ENCODE data around the gene CHAC1. TPM values are rescaled to one million over a fixed set of nuclear protein-coding genes. Genes with fewer than 3 reads are reported as not detected.

CHAC1 gene
- total RNA-seq, 1 donor from 2014 or later, result 45.6 TPM

DNA sequence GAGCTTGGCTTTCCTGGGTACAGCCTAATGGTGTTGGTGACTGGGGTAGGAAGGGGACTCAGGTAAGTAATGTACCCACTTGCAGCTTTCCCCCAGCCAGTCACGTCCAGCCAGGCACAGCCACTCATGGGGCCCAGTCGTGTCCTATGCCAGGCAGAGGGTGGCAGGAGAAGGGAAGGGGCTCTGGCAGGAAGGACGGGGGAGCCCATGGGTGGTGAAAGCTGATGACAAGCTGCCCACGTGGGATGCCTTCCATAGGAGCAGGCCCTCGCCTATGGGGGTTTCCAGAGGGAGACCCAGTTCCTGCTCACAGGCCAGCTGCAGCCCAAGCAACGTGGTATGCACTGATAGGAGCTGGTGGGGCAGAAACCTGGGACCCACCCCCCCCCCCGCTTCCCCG lies 10.7 kb downstream of the CHAC1 start:
- peaks cover 3% of the 10 kb centered on the region for H3K27me3 Mint-ChIP-seq (ENCODE audit: unreplicated experiment)
- H3K9me3 Mint-ChIP-seq (ENCODE audit: unreplicated experiment), result peaks cover 4% of the 10 kb centered on the region
- H3K4me1 Mint-ChIP-seq (ENCODE audit: low read depth, unreplicated experiment), result peaks cover 14% of the 10 kb centered on the region
- no peak overlapping the region for H3K27ac Mint-ChIP-seq (ENCODE audit: unreplicated experiment)
- peaks cover 5% of the 10 kb centered on the region for H3K36me3 Mint-ChIP-seq (ENCODE audit: unreplicated experiment)
- DNase-seq, result no peak
- H3K4me3 Mint-ChIP-seq (ENCODE audit: unreplicated experiment), result no peak overlapping the region
- TF ChIP-seq, protein P1, sequence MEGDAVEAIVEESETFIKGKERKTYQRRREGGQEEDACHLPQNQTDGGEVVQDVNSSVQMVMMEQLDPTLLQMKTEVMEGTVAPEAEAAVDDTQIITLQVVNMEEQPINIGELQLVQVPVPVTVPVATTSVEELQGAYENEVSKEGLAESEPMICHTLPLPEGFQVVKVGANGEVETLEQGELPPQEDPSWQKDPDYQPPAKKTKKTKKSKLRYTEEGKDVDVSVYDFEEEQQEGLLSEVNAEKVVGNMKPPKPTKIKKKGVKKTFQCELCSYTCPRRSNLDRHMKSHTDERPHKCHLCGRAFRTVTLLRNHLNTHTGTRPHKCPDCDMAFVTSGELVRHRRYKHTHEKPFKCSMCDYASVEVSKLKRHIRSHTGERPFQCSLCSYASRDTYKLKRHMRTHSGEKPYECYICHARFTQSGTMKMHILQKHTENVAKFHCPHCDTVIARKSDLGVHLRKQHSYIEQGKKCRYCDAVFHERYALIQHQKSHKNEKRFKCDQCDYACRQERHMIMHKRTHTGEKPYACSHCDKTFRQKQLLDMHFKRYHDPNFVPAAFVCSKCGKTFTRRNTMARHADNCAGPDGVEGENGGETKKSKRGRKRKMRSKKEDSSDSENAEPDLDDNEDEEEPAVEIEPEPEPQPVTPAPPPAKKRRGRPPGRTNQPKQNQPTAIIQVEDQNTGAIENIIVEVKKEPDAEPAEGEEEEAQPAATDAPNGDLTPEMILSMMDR (IDR thresholded peaks at IDR 0.05; ENCODE audit: partially characterized antibody, unreplicated experiment), result no peak

DNA sequence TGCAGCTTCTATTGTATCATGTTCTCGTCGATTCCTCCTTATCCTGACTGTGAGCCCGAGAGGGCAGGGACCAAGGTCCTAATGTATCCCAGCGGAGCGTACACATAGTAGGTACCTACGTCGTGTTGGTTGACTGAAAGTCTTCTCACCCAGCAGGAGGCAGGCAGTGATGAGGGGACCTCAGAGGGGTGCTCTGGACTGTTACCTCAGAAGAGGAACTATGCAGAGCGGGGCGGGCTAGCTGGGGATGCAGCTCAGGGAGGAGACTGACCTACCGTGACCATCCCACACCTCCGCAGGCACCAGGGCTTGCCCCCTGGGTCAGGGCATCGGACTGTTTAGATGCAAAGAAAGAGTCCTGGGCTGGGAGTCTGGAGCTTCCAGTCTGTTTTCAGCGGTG lies 11.4 kb downstream of the CHAC1 start:
- DNase-seq, result no peak
- H3K9me3 Mint-ChIP-seq (ENCODE audit: unreplicated experiment), result peaks cover 4% of the 10 kb centered on the region
- TF ChIP-seq, protein P1 (IDR thresholded peaks at IDR 0.05; ENCODE audit: partially characterized antibody, unreplicated experiment), result no peak
- H3K4me3 Mint-ChIP-seq (ENCODE audit: unreplicated experiment), result no peak overlapping the region
- peaks cover 3% of the 10 kb centered on the region for H3K27me3 Mint-ChIP-seq (ENCODE audit: unreplicated experiment)
- peaks cover 14% of the 10 kb centered on the region for H3K4me1 Mint-ChIP-seq (ENCODE audit: low read depth, unreplicated experiment)
- no peak overlapping the region for H3K27ac Mint-ChIP-seq (ENCODE audit: unreplicated experiment)
- H3K36me3 Mint-ChIP-seq (ENCODE audit: unreplicated experiment), result peaks cover 5% of the 10 kb centered on the region

DNA sequence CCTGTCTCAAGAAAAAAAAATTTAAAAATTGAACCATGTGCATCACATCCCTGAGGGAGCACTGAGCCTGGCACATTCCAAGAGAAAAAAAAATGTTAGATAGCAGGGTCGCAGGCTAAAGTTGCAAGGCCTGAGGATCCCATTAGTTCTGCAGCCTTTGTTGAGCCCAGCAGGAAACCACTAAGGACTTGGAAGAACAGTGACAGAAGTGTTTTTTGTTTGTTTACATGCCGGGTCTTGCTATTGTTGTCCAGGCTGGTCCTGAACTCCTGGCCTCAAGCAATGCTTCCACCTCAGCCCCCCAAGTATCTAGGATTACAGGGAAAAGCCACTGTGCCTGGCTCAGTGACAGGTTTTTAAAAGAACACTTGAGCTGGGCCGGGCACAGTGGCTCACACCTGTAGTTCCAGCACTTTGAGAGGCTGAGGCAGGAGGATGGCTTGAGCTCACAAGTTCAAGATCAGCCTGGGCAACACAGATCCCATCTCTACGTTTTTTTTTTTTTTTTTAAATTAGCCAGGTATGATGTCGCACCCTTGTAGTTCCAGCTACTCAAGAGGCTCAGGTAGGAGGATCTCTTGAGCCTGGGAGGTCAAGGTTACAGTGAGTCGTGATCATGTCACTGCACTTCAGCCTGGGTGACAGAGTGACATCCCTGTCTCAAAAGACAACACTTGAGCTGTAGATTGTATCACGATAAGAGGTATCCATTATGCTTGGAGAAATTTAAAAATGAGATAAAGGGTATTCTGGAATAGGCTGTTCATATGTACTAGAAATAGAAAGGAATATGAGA lies 15.2 kb downstream of the CHAC1 start:
- H3K4me1 Mint-ChIP-seq (ENCODE audit: low read depth, unreplicated experiment), result peaks cover 11% of the 10 kb centered on the region
- DNase-seq, result no peak
- H3K9me3 Mint-ChIP-seq (ENCODE audit: unreplicated experiment), result peaks cover 3% of the 10 kb centered on the region
- no peak overlapping the region for H3K4me3 Mint-ChIP-seq (ENCODE audit: unreplicated experiment)
- no peak overlapping the region for H3K27ac Mint-ChIP-seq (ENCODE audit: unreplicated experiment)
- peaks cover 2% of the 10 kb centered on the region for H3K27me3 Mint-ChIP-seq (ENCODE audit: unreplicated experiment)
- TF ChIP-seq, protein P1 (IDR thresholded peaks at IDR 0.05; ENCODE audit: partially characterized antibody, unreplicated experiment), result no peak
- H3K36me3 Mint-ChIP-seq (ENCODE audit: unreplicated experiment), result no peaks in the 10 kb centered on the region

DNA sequence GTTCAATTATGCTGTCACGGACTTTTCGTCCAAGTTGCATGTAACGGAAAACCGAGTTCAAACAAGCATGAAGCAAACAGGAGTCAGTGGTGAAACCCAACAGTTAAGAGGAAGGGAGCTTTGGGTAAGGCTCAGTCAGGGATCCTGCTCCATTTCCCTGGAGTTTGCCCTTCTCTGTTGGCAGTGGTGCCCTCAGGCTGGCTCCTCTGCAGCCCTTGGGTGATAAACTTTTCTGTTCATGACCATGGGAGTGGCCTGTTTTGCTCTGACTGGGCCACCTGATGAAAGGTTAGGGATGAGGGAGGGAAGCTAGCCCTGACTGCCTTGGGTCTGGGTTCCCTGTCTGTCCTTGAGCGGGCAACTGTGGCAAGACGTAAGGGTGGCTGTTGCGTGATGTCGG lies 16.1 kb downstream of the CHAC1 start:
- Mint-ChIP-seq H3K27ac (ENCODE audit: unreplicated experiment) (no peak overlapping the region), H3K9me3 (ENCODE audit: unreplicated experiment) (peaks cover 3% of the 10 kb centered on the region), H3K27me3 (ENCODE audit: unreplicated experiment) (peaks cover 2% of the 10 kb centered on the region), H3K36me3 (ENCODE audit: unreplicated experiment) (no peaks in the 10 kb centered on the region), H3K4me1 (ENCODE audit: low read depth, unreplicated experiment) (peaks cover 11% of the 10 kb centered on the region), H3K4me3 (ENCODE audit: unreplicated experiment) (no peak overlapping the region)
- no peak for DNase-seq
- TF ChIP-seq, protein P1 (IDR thresholded peaks at IDR 0.05; ENCODE audit: partially characterized antibody, unreplicated experiment), result no peak

DNA sequence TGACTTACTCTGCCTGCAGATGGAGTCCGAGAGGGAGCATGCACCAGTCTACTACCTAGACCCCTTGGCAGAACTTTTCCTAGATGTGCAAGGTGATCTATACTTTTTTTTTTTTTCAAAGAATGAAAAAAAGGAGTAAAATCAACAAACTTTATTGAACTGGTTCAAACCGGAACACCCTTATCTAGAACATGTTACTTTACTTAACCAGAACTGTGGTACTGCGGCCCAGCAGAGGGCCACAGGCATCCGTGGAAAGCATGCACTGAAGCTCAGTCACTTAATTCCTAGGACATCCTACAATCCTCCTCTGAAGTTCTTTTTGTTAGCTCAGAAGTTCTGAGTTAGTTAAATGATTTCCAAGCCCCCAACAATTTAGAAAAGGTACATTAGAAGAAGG lies 21.6 kb downstream of the CHAC1 start:
- no peak overlapping the region for H3K27ac Mint-ChIP-seq (ENCODE audit: unreplicated experiment)

More for the DNA sequence above, 21.6 kb downstream of the CHAC1 start:
- no peak for DNase-seq
- Mint-ChIP-seq H3K36me3 (ENCODE audit: unreplicated experiment) (no peaks in the 10 kb centered on the region), H3K4me1 (ENCODE audit: low read depth, unreplicated experiment) (peaks cover 9% of the 10 kb centered on the region), H3K9me3 (ENCODE audit: unreplicated experiment) (peaks cover 3% of the 10 kb centered on the region), H3K27me3 (ENCODE audit: unreplicated experiment) (peaks cover 4% of the 10 kb centered on the region), H3K4me3 (ENCODE audit: unreplicated experiment) (no peak overlapping the region)
- TF ChIP-seq, protein P1 (IDR thresholded peaks at IDR 0.05; ENCODE audit: partially characterized antibody, unreplicated experiment), result no peak

Measured in glutamatergic neuron (in vitro differentiated cells).